K562 (cell line): ENCODE results near the gene PCSK1. TPM values are rescaled to one million over a fixed set of nuclear protein-coding genes. Genes with fewer than 3 reads are reported as not detected.
A peak's percentile ranks its signal among the peaks of the same experiment; 100 is the strongest.

Experiments
- ATAC-seq: fragments of 200-7000 bp; cut with Tn5 transposase; 3 replicates; pipeline ENCODE4 v1.9.1; 2020; ENCODE audit warnings: moderate library complexity
- BruUV-seq: library from RNA; stranded (reverse); fragments of 400-500 nt; replicated peaks from 2 replicates; lab custom pipeline; 2021; lab: Mats Ljungman, UMichigan
- CTCF ChIA-PET: fragments of 300-600 bp; formaldehyde crosslinking; extraction: SDS; loops from one replicate; lab custom pipeline; 2021; ENCODE audit warnings: low intra/inter-chr PET ratio; lab: Yijun Ruan, JAX
- POLR2A ChIA-PET: fragments of 300-600, 350-650 bp; sonication (Branson Sonifier 250); formaldehyde crosslinking; extraction: SDS; loops from one replicate; lab custom pipeline; 2021; ENCODE audit warnings: antibody characterized with exemption, inconsistent platforms; lab: Yijun Ruan, JAX
- DNase-seq, 4 experiments: peaks; one replicate each; pipeline versions ENCODE4 v3.0.0 to v3.0.0-alpha.2; 2011 to 2018; ENCODE audit warnings: low spot score in 3 of 4, mixed read lengths in 3 of 4; ENCODE audit errors: extremely low read depth in 1 of 4
- FAIRE-seq: peaks from 2 replicates; lab custom pipeline; 2011; peaks lifted over from hg19 to GRCh38; lab: Jason Lieb, UNC
- H2AFZ ChIP-seq: 2 replicates; pipeline ENCODE4 v1.6.0; 2011; ENCODE audit warnings: low read depth, low read length, control low read depth, inconsistent platforms
- H3K27ac ChIP-seq: fragments of 200-600 bp; 3 replicates; pipeline ENCODE4 v1.8.0; 2011; ENCODE audit warnings: low read depth, mild to moderate bottlenecking, control low read depth, inconsistent platforms, low read length, moderate library complexity, mixed read lengths; ENCODE audit errors: extremely low read depth
- H3K27me3 ChIP-seq, 2 experiments: fragments of 300-600 bp in 1 of 2; 2 replicates in 1 of 2; 3 replicates in 1 of 2; pipeline versions ENCODE4 v1.6.0 to v1.8.0; 2011; ENCODE audit warnings: inconsistent platforms in 2 of 2, low read length in 2 of 2, mild to moderate bottlenecking in 1 of 2, mixed read lengths in 1 of 2, moderate library complexity in 1 of 2; ENCODE audit not compliant: control insufficient read depth in 2 of 2, insufficient read depth in 2 of 2
- H3K36me3 ChIP-seq: fragments of 300-600 bp; 3 replicates; pipeline ENCODE4 v1.8.0; 2011; ENCODE audit warnings: mild to moderate bottlenecking, low read length, inconsistent platforms; ENCODE audit not compliant: control insufficient read depth, insufficient read depth
- H3K4me1 ChIP-seq, 2 experiments: fragments of 200-600 bp in 1 of 2; replicated peaks in 1 of 2; 2 replicates in 1 of 2; 3 replicates in 1 of 2; pipeline versions ENCODE4 v1.5.1 to v1.8.0; 2011; ENCODE audit warnings: inconsistent platforms in 2 of 2, low read length in 2 of 2, mild to moderate bottlenecking in 1 of 2, mixed read lengths in 1 of 2, moderate library complexity in 1 of 2; ENCODE audit not compliant: control insufficient read depth in 2 of 2, insufficient read depth in 2 of 2
- H3K4me2 ChIP-seq: 2 replicates; pipeline ENCODE4 v1.6.1; 2011; ENCODE audit warnings: low read length, control low read depth, inconsistent platforms, mixed read lengths; ENCODE audit not compliant: insufficient read depth
- H3K4me3 ChIP-seq: fragments of 200-600 bp; sonication (generic), shearing (Covaris generic); 2 replicates; pipeline ENCODE4 v1.5.1; 2016; ENCODE audit warnings: control low read depth, inconsistent platforms
- H3K79me2 ChIP-seq: fragments of 200-600 bp; 3 replicates; pipeline ENCODE4 v1.8.0; 2011; ENCODE audit warnings: low read length, inconsistent platforms; ENCODE audit not compliant: control insufficient read depth, insufficient read depth
- H3K9ac ChIP-seq, 2 experiments: 2 replicates each; pipeline versions ENCODE4 v1.6.0 to v1.6.1; 2011; ENCODE audit warnings: low read depth in 2 of 2, low read length in 2 of 2, control low read depth in 1 of 2, inconsistent platforms in 1 of 2, mild to moderate bottlenecking in 1 of 2, mixed read lengths in 1 of 2; ENCODE audit not compliant: insufficient read depth in 1 of 2
- H3K9me1 ChIP-seq: one replicate; pipeline ENCODE4 v1.6.0; 2011; ENCODE audit warnings: inconsistent platforms, mild to moderate bottlenecking, low read length, moderate library complexity; ENCODE audit not compliant: control insufficient read depth, insufficient read depth
- H3K9me3 ChIP-seq: replicated peaks from 2 replicates; pipeline ENCODE4 v1.5.1; 2011; ENCODE audit warnings: low read depth, low read length, inconsistent platforms; ENCODE audit not compliant: control insufficient read depth, insufficient read depth
- H4K20me1 ChIP-seq: replicated peaks from 2 replicates; pipeline ENCODE4 v1.6.1; 2011; ENCODE audit warnings: low read length, inconsistent platforms, mixed read lengths; ENCODE audit not compliant: control insufficient read depth, insufficient read depth
- ADNP ChIP-seq: fragments of 200-800 bp; sonication (Bioruptor generic); IDR thresholded peaks from 2 replicates; pipeline ENCODE4 v1.6.1; 2016; ENCODE audit warnings: missing genetic modification characterization, missing compliant biosample characterization
- ATF6 ChIP-seq: sonication (generic); formaldehyde crosslinking; IDR thresholded peaks from 2 replicates; pipeline ENCODE4 v1.4.0; 2020; ENCODE audit warnings: mild to moderate bottlenecking, missing genetic modification reagents
- CBX1 ChIP-seq: sonication (generic); IDR thresholded peaks from 2 replicates; pipeline ENCODE4 v1.6.1; 2016; ENCODE audit warnings: antibody characterized with exemption, low read depth, mild to moderate bottlenecking
- GABPB2 ChIP-seq: fragments of 250-450 bp; sonication (Bioruptor Pico); conservative IDR thresholded peaks from 2 replicates; pipeline ENCODE4 v1.5.1; 2021; ENCODE audit warnings: mild to moderate bottlenecking
- NFIC ChIP-seq: fragments of 450-650 bp; IDR thresholded peaks from 2 replicates; pipeline ENCODE4 v1.6.1; 2017; ENCODE audit warnings: mild to moderate bottlenecking, inconsistent platforms
- XRCC4 ChIP-seq: IDR thresholded peaks from one replicate; pipeline ENCODE4 v1.6.1; 2011; ENCODE audit not compliant: insufficient read depth, insufficient read length; ENCODE audit errors: extremely low read depth
- ZBTB2 ChIP-seq: fragments of 450-650 bp; IDR thresholded peaks from 2 replicates; pipeline ENCODE4 v1.6.1; 2016; ENCODE audit warnings: antibody characterized with exemption
- ZNF518B ChIP-seq: fragments of 250-450 bp; sonication (Bioruptor Pico); IDR thresholded peaks from 2 replicates; pipeline ENCODE4 v1.5.0; 2021; ENCODE audit warnings: mild to moderate bottlenecking, moderate library complexity
- in situ Hi-C: fragments of 300-500 bp; cut with MboI; formaldehyde crosslinking; loops from 4 replicates; pipeline ENCODE4 v1.15.0; 2018; ENCODE audit warnings: inconsistent platforms, mixed read lengths
- intact Hi-C: fragments of 100-400 bp; cut with micrococcal nuclease; formaldehyde crosslinking; loops from 2 replicates; pipeline ENCODE4 v1.14.2; 2022
- polyA plus RNA-seq, 8 experiments: library from polyadenylated mRNA; depleted of rRNA in 4 of 8; stranded (reverse) in 5 of 8; unstranded in 3 of 8; fragments of >200 nt; fragmentation: Nextera tagmentation in 2 of 8; fragmentation: Illumina TruSeq in 1 of 8; extraction: Ambion mirVana in 2 of 8; extraction: Trizol in 1 of 8; gene quantifications; 2 replicates each; pipeline versions ENCODE4 v1.2.1 to v1.2.3, GENCODE V29; 2011 to 2014; ENCODE audit warnings: inconsistent platforms in 1 of 8, missing spikeins in 1 of 8
- total RNA-seq, 7 experiments: library from RNA; depleted of rRNA in 6 of 7; stranded (reverse); fragments of >200 nt in 6 of 7; fragmentation: Illumina TruSeq in 2 of 7; extraction: Trizol in 2 of 7; gene quantifications; 2 replicates each; pipeline versions ENCODE4 v1.2.1 to v1.2.3, GENCODE V29; 2011 to 2021; ENCODE audit warnings: low replicate concordance in 1 of 7

PCSK1 gene
- total and polyA plus RNA-seq, 9 of the 15 experiments (the other 6 are each of a cell fraction or from before 2014, with no cell fraction given), result not detected

GRCh38 chr5:96344678-96345577 lies 88.1 kb downstream of the PCSK1 start (continued):
- no peak for TF ChIP-seq ATF6 (CRISPR knock-in tag)

- BruUV-seq, result no TSS peak
- no peak overlapping the region for H3K27ac ChIP-seq
- no peak overlapping the region for H3K4me2 ChIP-seq
- no peak for FAIRE-seq
- DNase-seq, result no peak
- no peaks in the 10 kb centered on the region for H3K36me3 ChIP-seq
- peaks cover 0 to 4% of the 10 kb centered on the region in 2 experiments; a peak in 2 of 5 replicates for H3K4me1 ChIP-seq
- in situ Hi-C loops, result loop anchor here (10.0 to 25.0 kb wide), 2 partner anchors 262 to 706 kb away; partner anchors contain the start of gene RFESD
- H2AFZ ChIP-seq, result no peak overlapping the region
- no peaks in the 10 kb centered on the region for H4K20me1 ChIP-seq
- intact Hi-C loops, result loop anchor here (5.0 to 10.0 kb wide), 2 partner anchors 344 to 822 kb away; no protein-coding TSS in a partner anchor
- no peaks in the 10 kb centered on the region for H3K9me1 ChIP-seq
- no peaks in the 10 kb centered on the region for H3K9me3 ChIP-seq
- no peak overlapping the region for H3K9ac ChIP-seq
- ChIA-PET POLR2A (no interaction called here), CTCF (no interaction called here)
- H3K79me2 ChIP-seq, result no peaks in the 10 kb centered on the region
- no peak for ATAC-seq
- no peak overlapping the region for H3K4me3 ChIP-seq
- H3K27me3 ChIP-seq, result no peaks in the 10 kb centered on the region; a peak in 1 of 5 replicates
- TF ChIP-seq NFIC (peak; percentile 90), XRCC4 (no peak), CBX1 (no peak), ZNF518B (CRISPR knock-in tag) (no peak), ADNP (tag) (no peak), GABPB2 (CRISPR knock-in tag) (no peak), ZBTB2 (no peak)
These were observed 90.0 kb downstream of the PCSK1 start for GRCh38 chr5:96343094-96343493.
